Measurements from ENCODE around the gene SLC9A8. TPM values are rescaled to one million over a fixed set of nuclear protein-coding genes. Genes with fewer than 3 reads are reported as not detected.

SLC9A8 gene
- polyA plus RNA-seq, 1 donor from 2014 or later, result 6.7 TPM

DNA sequence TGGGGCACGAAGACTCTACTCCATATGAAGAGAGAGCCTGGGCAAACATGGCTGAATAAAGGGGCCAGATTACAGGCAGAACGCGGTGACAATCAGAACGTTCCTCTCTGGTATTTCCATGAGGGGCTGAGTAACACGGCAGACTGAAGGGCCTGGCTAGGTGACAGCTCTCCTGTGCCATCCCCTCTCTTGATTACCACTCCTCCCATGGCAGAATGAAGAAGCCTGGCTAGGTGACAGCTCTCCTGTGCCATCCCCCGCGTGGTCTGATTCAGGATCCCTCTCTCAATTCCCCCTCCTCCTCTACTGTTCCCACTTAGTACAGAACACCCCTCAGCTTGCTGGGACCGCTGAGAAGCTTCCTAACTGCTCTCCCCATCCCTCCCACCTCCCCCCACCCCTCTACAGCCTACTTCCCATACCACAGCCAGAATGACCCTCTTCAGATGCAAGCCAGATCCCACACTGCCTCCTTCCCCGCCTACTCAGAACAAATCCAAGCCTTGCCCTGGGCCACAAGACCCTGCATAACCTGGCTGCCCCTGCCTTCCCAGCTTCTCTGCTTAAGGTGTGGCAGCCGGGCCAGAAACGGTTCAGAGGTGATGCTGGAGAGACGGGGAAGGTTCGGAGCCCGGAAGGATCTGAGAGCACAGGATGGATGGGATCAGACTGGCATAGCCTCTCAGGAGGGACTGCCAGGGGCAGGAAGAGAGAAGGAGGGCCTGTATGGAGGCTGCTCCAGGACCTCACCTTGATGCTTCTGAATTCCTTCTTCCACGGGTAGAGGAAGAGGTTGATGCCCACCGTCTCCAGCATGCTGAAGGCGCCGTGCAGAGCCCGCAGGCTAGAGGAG, 95.0 kb downstream of the SLC9A8 start:
- Histone ChIP-seq H2AFZ (ENCODE audit: low read depth, low read length) (no peak overlapping the region), H3K4me3 (ENCODE audit: low read length) (no peak overlapping the region), H3F3A (ENCODE audit: insufficient read depth, low read length, poor library complexity, severe bottlenecking) (no peaks in the 10 kb centered on the region), H3K9me2 (ENCODE audit: insufficient read depth, low read length) (no peaks in the 10 kb centered on the region), H3K4me2 (ENCODE audit: low read length) (no peak overlapping the region), H3K9ac (ENCODE audit: low read length) (no peak overlapping the region), H3K36me3 (ENCODE audit: insufficient read depth, low read length) (no peaks in the 10 kb centered on the region), H3K9me3 (ENCODE audit: low read length) (no peaks in the 10 kb centered on the region), H3K27me3 (ENCODE audit: insufficient read depth, low read depth, low read length) (no peaks in the 10 kb centered on the region), H3K79me2 (replicated peaks; ENCODE audit: insufficient read depth, low read length) (peaks cover 10% of the 10 kb centered on the region), H3K27ac (ENCODE audit: low read length) (no peak overlapping the region), H4K20me1 (ENCODE audit: insufficient read depth) (no peaks in the 10 kb centered on the region)
- TF ChIP-seq POLR2AphosphoS5 (IDR thresholded peaks at IDR 0.05), result no peak
- TF ChIP-seq EZH2 (IDR thresholded peaks at IDR 0.05; ENCODE audit: borderline replicate concordance, insufficient read depth, low read length, poor library complexity, severe bottlenecking), result no peak
- TF ChIP-seq MXI1 (conservative IDR thresholded peaks at IDR 0.05; ENCODE audit: poor library complexity, severe bottlenecking), result no peak
- TF ChIP-seq, protein P1, sequence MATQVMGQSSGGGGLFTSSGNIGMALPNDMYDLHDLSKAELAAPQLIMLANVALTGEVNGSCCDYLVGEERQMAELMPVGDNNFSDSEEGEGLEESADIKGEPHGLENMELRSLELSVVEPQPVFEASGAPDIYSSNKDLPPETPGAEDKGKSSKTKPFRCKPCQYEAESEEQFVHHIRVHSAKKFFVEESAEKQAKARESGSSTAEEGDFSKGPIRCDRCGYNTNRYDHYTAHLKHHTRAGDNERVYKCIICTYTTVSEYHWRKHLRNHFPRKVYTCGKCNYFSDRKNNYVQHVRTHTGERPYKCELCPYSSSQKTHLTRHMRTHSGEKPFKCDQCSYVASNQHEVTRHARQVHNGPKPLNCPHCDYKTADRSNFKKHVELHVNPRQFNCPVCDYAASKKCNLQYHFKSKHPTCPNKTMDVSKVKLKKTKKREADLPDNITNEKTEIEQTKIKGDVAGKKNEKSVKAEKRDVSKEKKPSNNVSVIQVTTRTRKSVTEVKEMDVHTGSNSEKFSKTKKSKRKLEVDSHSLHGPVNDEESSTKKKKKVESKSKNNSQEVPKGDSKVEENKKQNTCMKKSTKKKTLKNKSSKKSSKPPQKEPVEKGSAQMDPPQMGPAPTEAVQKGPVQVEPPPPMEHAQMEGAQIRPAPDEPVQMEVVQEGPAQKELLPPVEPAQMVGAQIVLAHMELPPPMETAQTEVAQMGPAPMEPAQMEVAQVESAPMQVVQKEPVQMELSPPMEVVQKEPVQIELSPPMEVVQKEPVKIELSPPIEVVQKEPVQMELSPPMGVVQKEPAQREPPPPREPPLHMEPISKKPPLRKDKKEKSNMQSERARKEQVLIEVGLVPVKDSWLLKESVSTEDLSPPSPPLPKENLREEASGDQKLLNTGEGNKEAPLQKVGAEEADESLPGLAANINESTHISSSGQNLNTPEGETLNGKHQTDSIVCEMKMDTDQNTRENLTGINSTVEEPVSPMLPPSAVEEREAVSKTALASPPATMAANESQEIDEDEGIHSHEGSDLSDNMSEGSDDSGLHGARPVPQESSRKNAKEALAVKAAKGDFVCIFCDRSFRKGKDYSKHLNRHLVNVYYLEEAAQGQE (IDR thresholded peaks at IDR 0.05; ENCODE audit: borderline replicate concordance), result no peak
- no peak for TF ChIP-seq CTCF (IDR thresholded peaks at IDR 0.05; ENCODE audit: poor library complexity, severe bottlenecking)
- no peak for TF ChIP-seq RAD21 (conservative IDR thresholded peaks at IDR 0.05)
- no peak for TF ChIP-seq EP300 (conservative IDR thresholded peaks at IDR 0.05; ENCODE audit: poor library complexity, severe bottlenecking)
- no peak for TF ChIP-seq SMC3 (conservative IDR thresholded peaks at IDR 0.05; ENCODE audit: poor library complexity)
- no peak for TF ChIP-seq TAF1 (IDR thresholded peaks at IDR 0.05; ENCODE audit: low read depth)

DNA sequence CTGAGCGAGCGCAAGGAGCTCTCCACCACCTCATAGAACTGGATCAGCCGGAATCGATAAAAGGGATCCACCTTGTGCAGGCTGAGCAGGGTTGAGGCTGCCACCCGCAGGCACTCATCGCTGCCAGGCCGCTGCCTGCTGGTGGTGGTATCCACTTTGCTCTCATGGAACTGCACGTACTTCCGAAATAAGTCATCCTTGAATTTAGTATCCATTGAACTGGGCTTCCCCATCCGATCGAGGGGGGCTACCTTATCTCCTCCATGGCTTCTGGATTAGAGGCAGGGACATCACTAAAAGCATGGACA, 95.6 kb downstream of the SLC9A8 start:
- Histone ChIP-seq H3K79me2 (replicated peaks; ENCODE audit: insufficient read depth, low read length) (peaks cover 16% of the 10 kb centered on the region), H4K20me1 (ENCODE audit: insufficient read depth) (no peaks in the 10 kb centered on the region), H3K27me3 (ENCODE audit: insufficient read depth, low read depth, low read length) (no peaks in the 10 kb centered on the region), H3K9me2 (ENCODE audit: insufficient read depth, low read length) (no peaks in the 10 kb centered on the region), H2AFZ (ENCODE audit: low read depth, low read length) (no peak overlapping the region), H3K9me3 (ENCODE audit: low read length) (no peaks in the 10 kb centered on the region), H3F3A (ENCODE audit: insufficient read depth, low read length, poor library complexity, severe bottlenecking) (no peaks in the 10 kb centered on the region), H3K27ac (ENCODE audit: low read length) (no peak overlapping the region), H3K9ac (ENCODE audit: low read length) (no peak overlapping the region), H3K4me2 (ENCODE audit: low read length) (no peak overlapping the region), H3K36me3 (ENCODE audit: insufficient read depth, low read length) (no peaks in the 10 kb centered on the region), H3K4me3 (ENCODE audit: low read length) (no peak overlapping the region)
- TF ChIP-seq POLR2AphosphoS5 (IDR thresholded peaks at IDR 0.05) (no peak), EP300 (conservative IDR thresholded peaks at IDR 0.05; ENCODE audit: poor library complexity, severe bottlenecking) (no peak), SMC3 (conservative IDR thresholded peaks at IDR 0.05; ENCODE audit: poor library complexity) (no peak), CTCF (IDR thresholded peaks at IDR 0.05; ENCODE audit: poor library complexity, severe bottlenecking) (no peak), RAD21 (conservative IDR thresholded peaks at IDR 0.05) (no peak)
- TF ChIP-seq, protein P1 (IDR thresholded peaks at IDR 0.05; ENCODE audit: borderline replicate concordance), result no peak

Measured in neural cell (in vitro differentiated cells).